Kidney (tissue), 14 donors: ENCODE measurements around the gene ZC3H13. TPM values are rescaled to one million over a fixed set of nuclear protein-coding genes. Genes with fewer than 3 reads are reported as not detected.
A peak's percentile ranks its signal among the peaks of the same experiment; 100 is the strongest.

Experiments used
- DNase-seq, 5 donors: peaks; one replicate each; pipeline ENCODE4 v3.0.0-alpha.2; 2013 to 2020
- FAIRE-seq: peaks from 2 replicates; lab custom pipeline; 2012; peaks lifted over from hg19 to GRCh38; lab: Jason Lieb, UNC
- H3K27ac ChIP-seq, 2 donors: one replicate each; pipeline ENCODE4 v1.7.0; 2013; ENCODE audit warnings: low read depth in 2 of 2, low read length in 2 of 2, inconsistent platforms in 1 of 2
- H3K27me3 ChIP-seq: one replicate; pipeline ENCODE4 v1.7.1; 2013; ENCODE audit warnings: low read length, inconsistent platforms; ENCODE audit not compliant: control insufficient read depth, insufficient read depth
- H3K36me3 ChIP-seq, 3 donors: one replicate each; pipeline versions ENCODE4 v1.7.0 to v1.7.1; 2013; ENCODE audit warnings: low read length in 3 of 3, control low read depth in 1 of 3, inconsistent platforms in 1 of 3; ENCODE audit not compliant: insufficient read depth in 3 of 3, control insufficient read depth in 2 of 3
- H3K4me1 ChIP-seq, 3 donors: one replicate each; pipeline versions ENCODE4 v1.7.0 to v1.7.1; 2013; ENCODE audit warnings: low read length in 3 of 3, inconsistent platforms in 1 of 3, low read depth in 1 of 3; ENCODE audit not compliant: control insufficient read depth in 2 of 3, insufficient read depth in 2 of 3
- H3K4me3 ChIP-seq, 3 donors: one replicate each; pipeline versions ENCODE4 v1.7.0 to v1.8.1; 2013; ENCODE audit warnings: low read length in 3 of 3, control low read depth in 1 of 3, inconsistent platforms in 1 of 3
- H3K9ac ChIP-seq, 3 donors: one replicate each; pipeline versions ENCODE4 v1.7.0 to v1.7.1; 2013; ENCODE audit warnings: low read length in 3 of 3, control low read depth in 1 of 3, inconsistent platforms in 1 of 3
- H3K9me3 ChIP-seq, 3 donors: one replicate each; pipeline versions ENCODE4 v1.7.0 to v1.7.1; 2013; ENCODE audit warnings: low read length in 3 of 3, control low read depth in 1 of 3, inconsistent platforms in 1 of 3; ENCODE audit not compliant: control insufficient read depth in 2 of 3, insufficient read depth in 1 of 3
- intact Hi-C: fragments of 100-400 bp; cut with DNase I; formaldehyde crosslinking; loops from one replicate; pipeline ENCODE4 v1.11.1; 2022
- polyA plus RNA-seq: library from polyadenylated mRNA; stranded (reverse); fragments of 350-450 nt; fragmentation: Illumina TruSeq; extraction: RNeasy Lipid Tissue Mini Kit (QIAGEN cat#74804); gene quantifications from one replicate; pipeline ENCODE4 v1.2.3, GENCODE V29; 2014; ENCODE audit warnings: low read depth, low replicate concordance; ENCODE audit not compliant: insufficient read depth
- total RNA-seq: library from RNA; stranded (reverse); fragmentation: NEBNext Ultra II Directional; extraction: Animal tissue kit (Norgen Biotek cat#: 25700); gene quantifications from one replicate; pipeline ENCODE4 v1.2.1, GENCODE V29; 2021
- TF ChIP-seq, protein P1 (sequence below): IDR thresholded peaks from 3 replicates; pipeline ENCODE4 v1.5.1; 2012; ENCODE audit warnings: mild to moderate bottlenecking, moderate library complexity, borderline replicate concordance; ENCODE audit not compliant: insufficient read depth; ENCODE audit errors: extremely low read depth
- donor health status: control.
- donor health status: control.
- donor health status: control.
- donor health status: control.
- donor health status: control.
- donor health status: DM: yes; HTN: yes; CAD: no.
- donor health status: Normal renal cell carcinoma (clear cell type).

ZC3H13 gene
- total and polyA plus RNA-seq, 2 donors from 2014 or later: 6.4 to 53.1 TPM

DNA sequence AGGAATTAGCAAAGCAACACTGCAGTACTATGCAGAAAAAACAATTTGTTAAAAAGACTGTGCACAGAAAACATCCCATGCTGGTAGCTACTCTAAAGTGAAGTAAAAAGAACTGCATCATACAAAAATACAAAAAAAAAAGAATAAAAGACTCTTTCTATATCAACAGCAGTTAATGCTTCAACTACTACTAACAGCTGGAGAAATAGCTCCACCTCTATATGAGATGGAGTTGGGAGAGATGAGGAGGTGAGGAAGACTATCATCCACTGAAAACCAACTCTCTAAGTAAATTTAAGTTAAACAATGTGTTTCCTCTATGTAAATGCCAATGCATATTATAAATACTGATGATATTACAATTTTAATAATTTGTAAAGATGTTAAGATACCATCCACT lies 1.8 kb downstream of the ZC3H13 start:
- Histone ChIP-seq H3K4me3 (peak overlapping the region in 1 of 3 donors; percentile 90), H3K36me3 (no peaks in the 10 kb centered on the region), H3K9me3 (no peaks in the 10 kb centered on the region), H3K9ac (no peak overlapping the region), H3K4me1 (peaks cover 0 to 3% (median 3%) of the 10 kb centered on the region in 3 donors), H3K27ac (no peak overlapping the region), H3K27me3 (no peaks in the 10 kb centered on the region)
- FAIRE-seq (no peak), DNase-seq (no peak)
- intact Hi-C loops: no loop called here
- TF ChIP-seq, protein P1, sequence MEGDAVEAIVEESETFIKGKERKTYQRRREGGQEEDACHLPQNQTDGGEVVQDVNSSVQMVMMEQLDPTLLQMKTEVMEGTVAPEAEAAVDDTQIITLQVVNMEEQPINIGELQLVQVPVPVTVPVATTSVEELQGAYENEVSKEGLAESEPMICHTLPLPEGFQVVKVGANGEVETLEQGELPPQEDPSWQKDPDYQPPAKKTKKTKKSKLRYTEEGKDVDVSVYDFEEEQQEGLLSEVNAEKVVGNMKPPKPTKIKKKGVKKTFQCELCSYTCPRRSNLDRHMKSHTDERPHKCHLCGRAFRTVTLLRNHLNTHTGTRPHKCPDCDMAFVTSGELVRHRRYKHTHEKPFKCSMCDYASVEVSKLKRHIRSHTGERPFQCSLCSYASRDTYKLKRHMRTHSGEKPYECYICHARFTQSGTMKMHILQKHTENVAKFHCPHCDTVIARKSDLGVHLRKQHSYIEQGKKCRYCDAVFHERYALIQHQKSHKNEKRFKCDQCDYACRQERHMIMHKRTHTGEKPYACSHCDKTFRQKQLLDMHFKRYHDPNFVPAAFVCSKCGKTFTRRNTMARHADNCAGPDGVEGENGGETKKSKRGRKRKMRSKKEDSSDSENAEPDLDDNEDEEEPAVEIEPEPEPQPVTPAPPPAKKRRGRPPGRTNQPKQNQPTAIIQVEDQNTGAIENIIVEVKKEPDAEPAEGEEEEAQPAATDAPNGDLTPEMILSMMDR: no peak

DNA sequence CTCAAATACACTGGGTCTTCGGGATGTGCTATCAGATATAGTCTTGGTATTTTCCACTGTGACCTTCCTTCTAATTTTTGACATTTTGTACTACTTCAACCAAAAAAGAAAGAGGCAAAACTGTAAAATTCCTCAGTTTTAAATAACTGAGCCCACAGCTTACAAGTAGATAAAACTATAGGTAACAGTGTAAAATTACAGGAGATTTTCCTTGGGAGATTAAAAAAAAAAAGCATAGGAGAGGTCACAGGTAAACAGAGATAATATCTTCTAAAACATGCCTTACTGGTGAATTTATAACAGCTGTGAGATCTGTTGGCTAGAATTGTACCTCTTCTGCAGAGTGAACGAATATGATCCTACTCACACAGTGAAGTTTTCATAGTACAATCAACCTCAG lies 7.1 kb downstream of the ZC3H13 start:
- FAIRE-seq (no peak), DNase-seq (no peak)
- Histone ChIP-seq H3K4me1 (no peaks in the 10 kb centered on the region), H3K27ac (no peak overlapping the region), H3K27me3 (no peaks in the 10 kb centered on the region), H3K4me3 (no peak overlapping the region), H3K9me3 (no peaks in the 10 kb centered on the region), H3K9ac (no peak overlapping the region), H3K36me3 (peaks cover 0 to 5% (median 0%) of the 10 kb centered on the region in 3 donors)
- TF ChIP-seq, protein P1: no peak
- intact Hi-C loops: no loop called here

DNA sequence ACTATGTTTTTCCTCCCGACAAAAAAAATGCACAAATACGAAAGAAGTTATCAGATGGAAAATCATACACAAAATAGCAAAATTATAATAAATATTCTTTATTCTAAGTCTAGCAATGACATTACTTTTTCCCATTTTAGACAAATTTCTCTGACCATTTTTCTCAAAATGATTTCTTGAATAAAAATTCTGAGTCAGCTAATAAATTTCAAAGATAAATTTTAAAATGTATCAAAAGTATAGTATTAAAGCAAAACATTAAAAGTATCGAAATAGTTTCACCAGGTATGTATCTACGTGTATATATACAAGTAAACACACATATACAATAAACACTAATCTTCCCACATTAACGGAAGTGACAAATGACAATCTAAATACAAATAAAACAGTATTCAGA lies 8.9 kb downstream of the ZC3H13 start:
- TF ChIP-seq, protein P1: no peak
- FAIRE-seq (peak; percentile 41), DNase-seq (no peak)
- intact Hi-C loops: no loop called here
- no peak overlapping the region for H3K27ac ChIP-seq
- no peaks in the 10 kb centered on the region for H3K9me3 ChIP-seq
- no peaks in the 10 kb centered on the region for H3K4me1 ChIP-seq
- no peak overlapping the region for H3K9ac ChIP-seq
- H3K36me3 ChIP-seq: peaks cover 0 to 8% (median 0%) of the 10 kb centered on the region in 3 donors
- H3K27me3 ChIP-seq: no peaks in the 10 kb centered on the region
- no peak overlapping the region for H3K4me3 ChIP-seq

DNA sequence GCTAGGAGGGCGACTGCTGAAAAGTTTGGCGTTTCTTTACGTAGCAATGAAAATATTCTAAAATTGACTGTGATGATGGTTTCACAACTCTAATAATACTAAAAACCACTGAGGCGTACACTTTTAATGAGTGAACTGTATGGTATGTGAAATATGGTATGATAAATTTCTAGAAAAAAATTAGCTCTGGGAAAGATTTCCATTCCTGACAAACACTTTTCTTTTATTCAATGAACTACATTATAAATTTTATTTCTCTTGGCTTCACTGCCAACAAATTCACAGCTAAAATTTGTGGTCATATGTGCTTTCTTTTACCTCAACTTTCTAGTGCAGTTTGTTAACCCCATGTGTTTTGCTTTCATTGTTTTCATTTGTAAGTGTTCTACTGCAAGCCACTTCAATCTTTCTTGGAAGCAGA lies 11.1 kb downstream of the ZC3H13 start:
- H3K4me1 ChIP-seq: no peaks in the 10 kb centered on the region
- H3K27me3 ChIP-seq: no peaks in the 10 kb centered on the region
- no peak overlapping the region for H3K9ac ChIP-seq
- H3K36me3 ChIP-seq: peaks cover 7 to 8% (median 8%) of the 10 kb centered on the region in 3 donors
- H3K27ac ChIP-seq: no peak overlapping the region
- DNase-seq (no peak), FAIRE-seq (no peak)
- intact Hi-C loops: no loop called here
- TF ChIP-seq, protein P1: no peak
- no peak overlapping the region for H3K4me3 ChIP-seq
- H3K9me3 ChIP-seq: no peaks in the 10 kb centered on the region
